Suprapubic skin (tissue), 4 donors: Measurements from ENCODE around the gene SMAP1. TPM values are rescaled to one million over a fixed set of nuclear protein-coding genes. Genes with fewer than 3 reads are reported as not detected.

Source experiments
- DNase-seq, 2 donors: peaks; one replicate each; pipeline ENCODE4 v3.0.0-alpha.2; 2019; ENCODE audit warnings: low spot score in 2 of 2
- H3K27ac ChIP-seq: fragments of 200-600 bp; sonication (generic); one replicate; pipeline ENCODE4 v1.5.1; 2019
- H3K27me3 ChIP-seq: fragments of 200-600 bp; sonication (generic); one replicate; pipeline ENCODE4 v1.5.1; 2019
- H3K36me3 ChIP-seq: fragments of 200-600 bp; sonication (generic); one replicate; pipeline ENCODE4 v1.5.1; 2019
- H3K4me1 ChIP-seq: fragments of 200-600 bp; sonication (generic); one replicate; pipeline ENCODE4 v1.5.1; 2019
- H3K4me3 ChIP-seq: fragments of 200-600 bp; sonication (generic); one replicate; pipeline ENCODE4 v1.5.1; 2019; ENCODE audit warnings: mild to moderate bottlenecking
- H3K9me3 ChIP-seq: fragments of 200-600 bp; sonication (generic); one replicate; pipeline ENCODE4 v1.5.1; 2019
- CTCF ChIP-seq, 2 donors: fragments of 200-600 bp in 1 of 2; fragments of 450-650 bp in 1 of 2; sonication (generic) in 1 of 2; IDR thresholded peaks; one replicate each; pipeline ENCODE4 v1.5.1; 2016 to 2019; ENCODE audit warnings: antibody characterized with exemption in 2 of 2, mild to moderate bottlenecking in 1 of 2, moderate library complexity in 1 of 2
- EP300 ChIP-seq: sonication (generic); formaldehyde crosslinking; IDR thresholded peaks from one replicate; pipeline ENCODE4 v1.6.1; 2017; ENCODE audit warnings: antibody characterized with exemption
- POLR2A ChIP-seq, 2 donors: fragments of 450-650 bp; IDR thresholded peaks; one replicate each; pipeline ENCODE4 v1.6.1; 2017; ENCODE audit warnings: antibody characterized with exemption in 2 of 2, mild to moderate bottlenecking in 2 of 2, moderate library complexity in 2 of 2
- POLR2AphosphoS5 ChIP-seq, 3 donors: sonication (generic); formaldehyde crosslinking; IDR thresholded peaks; one replicate each; pipeline ENCODE4 v1.6.1; 2017; ENCODE audit warnings: antibody characterized with exemption in 3 of 3
- WGBS: methylation state at CpG from one replicate; pipeline ENCODE4 v1.1.5; 2018; 5-methylcytosine and 5-hydroxymethylcytosine counted together
- total RNA-seq, 4 donors: library from RNA; depleted of rRNA; stranded (reverse); fragments of >200 nt; gene quantifications; one replicate each; pipeline ENCODE4 v1.1.0, GENCODE V29; 2016

Gene SMAP1
- total RNA-seq, 4 donors from 2014 or later, result 28.8 to 39.1 (median 30.8) TPM

- 92% methylated on average over 2 of the region's 2 CpGs for whole genome bisulfite sequencing
- TF ChIP-seq EP300 (no peak), POLR2AphosphoS5 (IDR thresholded peaks at IDR 0.05) (no peak), POLR2A (IDR thresholded peaks at IDR 0.05) (no peak), CTCF (IDR thresholded peaks at IDR 0.05) (no peak)
Observed at GRCh38 chr6:70708448-70708847, 40.8 kb downstream of the SMAP1 start.

GRCh38 chr6:70709826-70710225 lies 42.1 kb downstream of the SMAP1 start:
- H3K4me1 ChIP-seq, result peaks cover 3% of the 10 kb centered on the region
- DNase-seq, result no peak
- TF ChIP-seq POLR2AphosphoS5 (IDR thresholded peaks at IDR 0.05), result no peak
- TF ChIP-seq POLR2A (IDR thresholded peaks at IDR 0.05), result no peak
- TF ChIP-seq EP300, result no peak
- TF ChIP-seq CTCF (IDR thresholded peaks at IDR 0.05), result no peak

More at GRCh38 chr6:70708448-70708847, 40.8 kb downstream of the SMAP1 start:
- peaks cover 3% of the 10 kb centered on the region for H3K4me1 ChIP-seq
- H3K4me3 ChIP-seq, result no peak overlapping the region
- H3K36me3 ChIP-seq, result no peaks in the 10 kb centered on the region
- DNase-seq, result no peak
- no peaks in the 10 kb centered on the region for H3K9me3 ChIP-seq
- H3K27me3 ChIP-seq, result no peaks in the 10 kb centered on the region
- H3K27ac ChIP-seq, result no peak overlapping the region

GRCh38 chr6:70714716-70715257 lies 47.1 kb downstream of the SMAP1 start:
- TF ChIP-seq POLR2A (IDR thresholded peaks at IDR 0.05) (no peak), POLR2AphosphoS5 (IDR thresholded peaks at IDR 0.05) (no peak), EP300 (no peak), CTCF (IDR thresholded peaks at IDR 0.05) (no peak)

More at GRCh38 chr6:70709826-70710225, 42.1 kb downstream of the SMAP1 start:
- no peak overlapping the region for H3K27ac ChIP-seq
- peaks cover 4% of the 10 kb centered on the region for H3K9me3 ChIP-seq
- 69% methylated on average over 3 of the region's 3 CpGs for WGBS
- no peaks in the 10 kb centered on the region for H3K27me3 ChIP-seq
- no peaks in the 10 kb centered on the region for H3K36me3 ChIP-seq
- H3K4me3 ChIP-seq, result no peak overlapping the region

GRCh38 chr6:70717038-70717801 lies 49.5 kb downstream of the SMAP1 start:
- Histone ChIP-seq H3K27me3 (no peaks in the 10 kb centered on the region), H3K27ac (no peak overlapping the region), H3K4me1 (no peaks in the 10 kb centered on the region), H3K9me3 (peaks cover 9% of the 10 kb centered on the region), H3K36me3 (no peaks in the 10 kb centered on the region), H3K4me3 (no peak overlapping the region)
- DNase-seq, result no peak
- TF ChIP-seq EP300, result no peak
- no peak for TF ChIP-seq POLR2A (IDR thresholded peaks at IDR 0.05)
- TF ChIP-seq CTCF (IDR thresholded peaks at IDR 0.05), result no peak
- TF ChIP-seq POLR2AphosphoS5 (IDR thresholded peaks at IDR 0.05), result no peak
- 82% methylated on average over 5 of the region's 5 CpGs for WGBS

More at GRCh38 chr6:70714716-70715257, 47.1 kb downstream of the SMAP1 start:
- H3K4me3 ChIP-seq, result no peak overlapping the region
- DNase-seq, result no peak
- peaks cover 9% of the 10 kb centered on the region for H3K9me3 ChIP-seq
- H3K4me1 ChIP-seq, result no peaks in the 10 kb centered on the region
- no peak overlapping the region for H3K27ac ChIP-seq
- H3K36me3 ChIP-seq, result no peaks in the 10 kb centered on the region
- no peaks in the 10 kb centered on the region for H3K27me3 ChIP-seq

- no peak overlapping the region for H3K27ac ChIP-seq
- no peaks in the 10 kb centered on the region for H3K4me1 ChIP-seq
- no peaks in the 10 kb centered on the region for H3K27me3 ChIP-seq
- H3K4me3 ChIP-seq, result no peak overlapping the region
- H3K36me3 ChIP-seq, result no peaks in the 10 kb centered on the region
- 76% methylated on average over 2 of the region's 2 CpGs for WGBS
- TF ChIP-seq CTCF (IDR thresholded peaks at IDR 0.05) (no peak), EP300 (no peak)
- no peak for DNase-seq
- H3K9me3 ChIP-seq, result no peaks in the 10 kb centered on the region
Observed at GRCh38 chr6:70724524-70724923, 56.8 kb downstream of the SMAP1 start.
